GM12892 (cell line): ENCODE measurements around the gene PHF19.
A peak's percentile ranks its signal among the peaks of the same experiment; 100 is the strongest.

Experiments used
- POLR2A ChIP-seq: IDR thresholded peaks from 2 replicates; pipeline ENCODE4 v1.6.1; 2011; ENCODE audit warnings: low read depth, low read length, control low read depth
- TAF1 ChIP-seq: IDR thresholded peaks from 2 replicates; pipeline ENCODE4 v1.6.1; 2011; ENCODE audit warnings: low read depth, mild to moderate bottlenecking, control low read depth, low read length, borderline replicate concordance

- peak; percentile 20 for TF ChIP-seq POLR2A
- no peak for TF ChIP-seq TAF1
Observed at GRCh38 chr9:120916991-120917880, 40.2 kb upstream of the PHF19 start.
